Thyroid gland (tissue), 4 donors: ENCODE results near the gene PPP1R8.

Source experiments
- CTCF ChIP-seq, 6 experiments: fragments of 200-600 bp in 3 of 6; fragments of 450-650 bp in 3 of 6; sonication (generic) in 3 of 6; IDR thresholded peaks; one replicate each; pipeline ENCODE4 v1.5.1; 2016 to 2019; ENCODE audit warnings: antibody characterized with exemption in 6 of 6, mild to moderate bottlenecking in 2 of 6, inconsistent platforms in 1 of 6, moderate library complexity in 1 of 6
- POLR2A ChIP-seq, 2 donors: fragments of 450-650 bp; IDR thresholded peaks; one replicate each; pipeline ENCODE4 v1.6.1; 2017; ENCODE audit warnings: antibody characterized with exemption in 2 of 2, mild to moderate bottlenecking in 2 of 2, moderate library complexity in 1 of 2

DNA sequence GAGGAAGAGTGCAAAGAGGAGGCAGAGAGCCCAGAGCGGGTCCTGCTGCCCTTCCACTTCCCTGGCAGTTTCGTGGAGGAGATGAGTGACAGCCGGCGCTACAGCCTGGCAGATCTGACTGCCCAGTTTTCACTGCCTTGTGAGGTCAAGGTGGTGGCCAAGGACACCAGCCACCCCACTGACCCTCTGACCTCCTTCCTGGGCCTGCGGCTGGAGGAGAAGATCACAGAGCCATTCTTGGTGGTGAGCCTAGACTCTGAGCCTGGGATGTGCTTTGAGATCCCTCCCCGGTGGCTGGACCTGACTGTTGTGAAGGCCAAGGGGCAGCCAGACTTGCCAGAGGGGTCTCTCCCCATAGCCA, 51.9 kb downstream of the PPP1R8 start:
- TF ChIP-seq CTCF (IDR thresholded peaks at IDR 0.05) (no peak), POLR2A (IDR thresholded peaks at IDR 0.05) (no peak)
